ENCODE measurements around the gene PDIA5. TPM values are rescaled to one million over a fixed set of nuclear protein-coding genes. Genes with fewer than 3 reads are reported as not detected.

PDIA5 gene
- total RNA-seq, 2 experiments from 2014 or later: 2.2 to 3.0 TPM

DNA sequence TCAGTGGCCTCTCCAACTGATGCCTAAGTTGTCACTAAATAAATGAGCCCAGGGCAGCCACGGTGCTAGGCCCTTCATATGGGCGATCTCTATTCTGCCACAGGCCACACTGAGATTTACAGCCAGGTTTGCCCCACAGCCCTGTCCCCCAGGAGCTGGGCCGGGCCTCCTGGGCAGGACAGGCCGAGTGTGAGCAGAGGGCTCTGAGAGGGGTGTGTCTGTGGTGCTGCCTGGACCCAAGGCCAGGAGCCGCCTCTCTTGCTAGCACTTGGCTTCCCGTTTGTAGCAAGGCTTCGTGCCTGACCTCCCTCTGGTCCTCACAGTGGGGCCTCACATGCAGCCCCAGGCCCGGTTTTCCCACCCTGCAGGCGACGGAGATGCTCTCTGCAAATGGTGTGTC lies 67.8 kb downstream of the PDIA5 start:
- Mint-ChIP-seq H3K36me3 (ENCODE audit: low read depth) (peaks cover 31% of the 10 kb centered on the region), H3K27ac (no peak overlapping the region), H3K27me3 (no peaks in the 10 kb centered on the region), H3K9me3 (no peaks in the 10 kb centered on the region), H3K4me3 (no peak overlapping the region), H3K4me1 (ENCODE audit: low read depth) (no peaks in the 10 kb centered on the region)
- H3K27me3 ChIP-seq (ENCODE audit: control insufficient read depth in 1 of 2, insufficient read depth in 2 of 2, low read length in 2 of 2): no peaks in the 10 kb centered on the region
- TF ChIP-seq, protein P1, sequence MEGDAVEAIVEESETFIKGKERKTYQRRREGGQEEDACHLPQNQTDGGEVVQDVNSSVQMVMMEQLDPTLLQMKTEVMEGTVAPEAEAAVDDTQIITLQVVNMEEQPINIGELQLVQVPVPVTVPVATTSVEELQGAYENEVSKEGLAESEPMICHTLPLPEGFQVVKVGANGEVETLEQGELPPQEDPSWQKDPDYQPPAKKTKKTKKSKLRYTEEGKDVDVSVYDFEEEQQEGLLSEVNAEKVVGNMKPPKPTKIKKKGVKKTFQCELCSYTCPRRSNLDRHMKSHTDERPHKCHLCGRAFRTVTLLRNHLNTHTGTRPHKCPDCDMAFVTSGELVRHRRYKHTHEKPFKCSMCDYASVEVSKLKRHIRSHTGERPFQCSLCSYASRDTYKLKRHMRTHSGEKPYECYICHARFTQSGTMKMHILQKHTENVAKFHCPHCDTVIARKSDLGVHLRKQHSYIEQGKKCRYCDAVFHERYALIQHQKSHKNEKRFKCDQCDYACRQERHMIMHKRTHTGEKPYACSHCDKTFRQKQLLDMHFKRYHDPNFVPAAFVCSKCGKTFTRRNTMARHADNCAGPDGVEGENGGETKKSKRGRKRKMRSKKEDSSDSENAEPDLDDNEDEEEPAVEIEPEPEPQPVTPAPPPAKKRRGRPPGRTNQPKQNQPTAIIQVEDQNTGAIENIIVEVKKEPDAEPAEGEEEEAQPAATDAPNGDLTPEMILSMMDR (IDR thresholded peaks at IDR 0.05): no peak
- no peak overlapping the region for H3K27ac ChIP-seq (ENCODE audit: low read depth in 1 of 2, low read length in 2 of 2)
- ATAC-seq (ENCODE audit: poor library complexity) (no peak), DNase-seq (no peak)
- POLR2A ChIA-PET: no interaction called here
- H3K4me1 ChIP-seq (ENCODE audit: insufficient read depth, low read length): no peaks in the 10 kb centered on the region
- CTCF ChIA-PET: no interaction called here
- no peak overlapping the region for H3K4me3 ChIP-seq (ENCODE audit: low read length)
- H3K36me3 ChIP-seq (ENCODE audit: insufficient read depth, low read length): peaks cover 2% of the 10 kb centered on the region
- intact Hi-C loops (cut with DNase I, micrococcal nuclease): no loop called here
- no peaks in the 10 kb centered on the region for H3K9me3 ChIP-seq (ENCODE audit: control insufficient read depth in 1 of 2, insufficient read depth in 1 of 2, low read length in 2 of 2)

DNA sequence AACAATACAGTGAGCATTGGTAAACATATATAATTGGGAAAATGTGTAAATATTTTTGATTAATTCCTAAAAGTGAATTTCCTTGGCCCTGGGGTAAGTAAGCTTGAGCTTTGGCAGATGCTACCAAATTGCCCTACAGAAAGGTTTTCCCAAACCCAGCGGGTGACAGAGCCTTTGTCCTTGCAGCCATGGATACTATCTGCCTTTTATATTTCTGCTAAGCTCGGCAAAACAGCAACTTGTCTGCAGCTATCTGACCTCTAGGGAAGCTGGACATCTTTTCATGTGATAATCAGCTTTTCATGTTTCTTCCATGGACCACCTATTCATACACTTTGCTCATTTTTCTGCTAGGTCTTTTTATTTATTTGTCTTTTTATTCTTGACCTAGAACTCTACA lies 70.2 kb downstream of the PDIA5 start:
- Histone ChIP-seq H3K36me3 (ENCODE audit: insufficient read depth, low read length) (peaks cover 4% of the 10 kb centered on the region), H3K4me3 (ENCODE audit: low read length) (no peak overlapping the region), H3K27ac (ENCODE audit: low read depth in 1 of 2, low read length in 2 of 2) (no peak overlapping the region), H3K9me3 (ENCODE audit: control insufficient read depth in 1 of 2, insufficient read depth in 1 of 2, low read length in 2 of 2) (no peaks in the 10 kb centered on the region), H3K4me1 (ENCODE audit: insufficient read depth, low read length) (no peaks in the 10 kb centered on the region), H3K27me3 (ENCODE audit: control insufficient read depth in 1 of 2, insufficient read depth in 2 of 2, low read length in 2 of 2) (no peaks in the 10 kb centered on the region)
- Mint-ChIP-seq H3K36me3 (ENCODE audit: low read depth) (peaks cover 27% of the 10 kb centered on the region), H3K27ac (no peak overlapping the region), H3K9me3 (no peaks in the 10 kb centered on the region), H3K4me3 (no peak overlapping the region), H3K4me1 (ENCODE audit: low read depth) (no peaks in the 10 kb centered on the region), H3K27me3 (no peaks in the 10 kb centered on the region)
- ATAC-seq (ENCODE audit: poor library complexity) (no peak), DNase-seq (no peak)
- TF ChIP-seq, protein P1 (IDR thresholded peaks at IDR 0.05): no peak
- intact Hi-C loops (cut with DNase I, micrococcal nuclease): no loop called here
- POLR2A ChIA-PET: no interaction called here
- CTCF ChIA-PET: no interaction called here

DNA sequence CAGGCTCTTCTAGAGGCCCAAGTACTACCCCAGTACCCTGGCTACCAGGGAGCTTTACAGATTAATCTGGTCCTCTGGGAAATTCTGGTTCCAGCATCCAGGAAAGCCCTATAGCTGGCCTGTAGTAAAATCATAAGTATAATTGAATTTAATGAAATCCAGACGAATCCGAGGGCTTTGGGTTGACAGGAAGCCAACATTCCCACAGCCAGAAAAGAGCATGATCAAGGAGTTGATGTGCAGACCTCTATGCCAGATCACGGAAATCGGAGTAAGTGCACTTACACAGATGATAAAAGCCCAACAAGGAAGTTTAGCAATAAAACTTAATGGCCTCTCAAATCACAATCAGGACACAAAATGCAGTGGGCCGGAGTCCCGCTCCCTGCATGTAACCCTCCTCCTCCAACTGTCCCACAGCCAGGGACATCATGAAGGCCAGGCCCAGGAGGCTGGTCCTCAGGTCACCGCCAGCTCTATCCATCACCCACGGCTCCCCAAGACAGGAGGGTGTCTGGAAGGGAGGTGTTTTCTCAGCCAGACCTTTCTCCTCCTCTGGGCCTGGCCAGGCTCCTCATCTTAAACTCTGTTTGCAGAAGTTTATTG lies 72.1 kb downstream of the PDIA5 start:
- H3K27me3 ChIP-seq (ENCODE audit: control insufficient read depth in 1 of 2, insufficient read depth in 2 of 2, low read length in 2 of 2): no peaks in the 10 kb centered on the region
- Mint-ChIP-seq H3K4me3 (no peak overlapping the region), H3K27ac (no peak overlapping the region), H3K4me1 (ENCODE audit: low read depth) (no peaks in the 10 kb centered on the region), H3K36me3 (ENCODE audit: low read depth) (peaks cover 22% of the 10 kb centered on the region), H3K27me3 (no peaks in the 10 kb centered on the region), H3K9me3 (no peaks in the 10 kb centered on the region)
- ATAC-seq (ENCODE audit: poor library complexity): no peak
- no peaks in the 10 kb centered on the region for H3K4me1 ChIP-seq (ENCODE audit: insufficient read depth, low read length)
- no peaks in the 10 kb centered on the region for H3K9me3 ChIP-seq (ENCODE audit: control insufficient read depth in 1 of 2, insufficient read depth in 1 of 2, low read length in 2 of 2)
- ChIA-PET CTCF (no interaction called here), POLR2A (no interaction called here)
- TF ChIP-seq, protein P1 (IDR thresholded peaks at IDR 0.05): no peak
- intact Hi-C loops (cut with DNase I, micrococcal nuclease): no loop called here
- DNase-seq: no peak
- no peak overlapping the region for H3K4me3 ChIP-seq (ENCODE audit: low read length)
- no peak overlapping the region for H3K27ac ChIP-seq (ENCODE audit: low read depth in 1 of 2, low read length in 2 of 2)
- peaks cover 4% of the 10 kb centered on the region for H3K36me3 ChIP-seq (ENCODE audit: insufficient read depth, low read length)
